WTC11 (cell line): ENCODE results near the gene CFAP74. TPM values are rescaled to one million over a fixed set of nuclear protein-coding genes. Genes with fewer than 3 reads are reported as not detected.
A peak's percentile ranks its signal among the peaks of the same experiment; 100 is the strongest.

ENCODE experiments used
- ATAC-seq: fragments of 200-7000 bp; cut with Tn5 transposase; 2 replicates; pipeline ENCODE4 v1.10.0; 2021; ENCODE audit warnings: mild to moderate bottlenecking, moderate library complexity
- CTCF ChIA-PET: fragments of 300-600 bp; sonication (Branson Sonifier 250); formaldehyde crosslinking; loops from one replicate; lab custom pipeline; 2021; ENCODE audit warnings: antibody characterized with exemption; lab: Charles Lee
- POLR2A ChIA-PET: fragments of 350-600 bp; sonication (Branson Sonifier 250); formaldehyde crosslinking; loops from one replicate; lab custom pipeline; 2021; ENCODE audit warnings: antibody characterized with exemption; lab: Charles Lee
- DNase-seq: peaks from one replicate; pipeline ENCODE4 v3.0.0; 2021; ENCODE audit warnings: low spot score
- H3K27ac Mint-ChIP-seq: 2 replicates; pipeline ENCODE4 v1.8.0; 2021; ENCODE audit warnings: mixed read lengths
- H3K27me3 Mint-ChIP-seq: 2 replicates; pipeline ENCODE4 v1.8.0; 2021; ENCODE audit warnings: low read depth, mild to moderate bottlenecking, moderate library complexity, mixed read lengths
- H3K36me3 Mint-ChIP-seq: 2 replicates; pipeline ENCODE4 v1.8.0; 2021; ENCODE audit warnings: mixed read lengths
- H3K4me1 Mint-ChIP-seq: 2 replicates; pipeline ENCODE4 v1.8.0; 2022; ENCODE audit warnings: mixed read lengths
- H3K4me3 Mint-ChIP-seq: 2 replicates; pipeline ENCODE4 v1.8.0; 2021; ENCODE audit warnings: mild to moderate bottlenecking, moderate library complexity, mixed read lengths
- H3K9me3 Mint-ChIP-seq: 2 replicates; pipeline ENCODE4 v1.8.0; 2021; ENCODE audit warnings: mixed read lengths
- EMX1 ChIP-seq: fragments of 250-450 bp; sonication (Bioruptor Pico); IDR thresholded peaks from 2 replicates; pipeline ENCODE4 v1.8.0; 2021; ENCODE audit warnings: mild to moderate bottlenecking
- FOXK1 ChIP-seq: sonication (generic); formaldehyde crosslinking; IDR thresholded peaks from 2 replicates; pipeline ENCODE4 v1.8.0; 2022; ENCODE audit warnings: mild to moderate bottlenecking, moderate library complexity, missing genetic modification reagents
- FOXP1 ChIP-seq: sonication (generic); formaldehyde crosslinking; IDR thresholded peaks from 2 replicates; pipeline ENCODE4 v1.8.0; 2022; ENCODE audit warnings: missing genetic modification reagents, mild to moderate bottlenecking, moderate library complexity, borderline replicate concordance
- JUN ChIP-seq: sonication (generic); formaldehyde crosslinking; IDR thresholded peaks from 2 replicates; pipeline ENCODE4 v1.8.0; 2023; ENCODE audit warnings: mild to moderate bottlenecking, missing genetic modification reagents
- RORB ChIP-seq: fragments of 250-450 bp; sonication (Bioruptor Pico); IDR thresholded peaks from 2 replicates; pipeline ENCODE4 v1.9.0; 2021; ENCODE audit warnings: mild to moderate bottlenecking
- SMAD3 ChIP-seq: sonication (generic); formaldehyde crosslinking; IDR thresholded peaks from 2 replicates; pipeline ENCODE4 v1.8.0; 2022; ENCODE audit warnings: missing genetic modification reagents, mild to moderate bottlenecking, borderline replicate concordance
- SP1 ChIP-seq: sonication (generic); formaldehyde crosslinking; conservative IDR thresholded peaks from 2 replicates; pipeline ENCODE4 v1.8.1; 2022; ENCODE audit warnings: missing genetic modification reagents
- TCF7 ChIP-seq: sonication (generic); formaldehyde crosslinking; IDR thresholded peaks from 2 replicates; pipeline ENCODE4 v1.8.0; 2022; ENCODE audit warnings: mild to moderate bottlenecking, low read depth, missing genetic modification reagents, moderate library complexity
- ZNF121 ChIP-seq: sonication (generic); formaldehyde crosslinking; IDR thresholded peaks from 2 replicates; pipeline ENCODE4 v1.8.0; 2023; ENCODE audit warnings: missing genetic modification reagents
- ZNF138 ChIP-seq: sonication (generic); formaldehyde crosslinking; conservative IDR thresholded peaks from 2 replicates; pipeline ENCODE4 v1.8.1; 2022; ENCODE audit warnings: mild to moderate bottlenecking, moderate library complexity, missing genetic modification reagents
- total RNA-seq: library from RNA; stranded (reverse); gene quantifications from 3 replicates; pipeline ENCODE4 v1.2.3, GENCODE V29; 2021
- TF ChIP-seq, protein P1 (sequence below): sonication (generic); formaldehyde crosslinking; IDR thresholded peaks from 2 replicates; pipeline ENCODE4 v1.8.1; 2023; ENCODE audit warnings: mild to moderate bottlenecking, missing genetic modification reagents
- TF ChIP-seq, protein P2 (sequence below): sonication (generic); formaldehyde crosslinking; IDR thresholded peaks from 2 replicates; pipeline ENCODE4 v1.8.1; 2022; ENCODE audit warnings: low read depth, missing genetic modification reagents, borderline replicate concordance
- TF ChIP-seq, protein P3 (sequence below): sonication (generic); formaldehyde crosslinking; IDR thresholded peaks from 2 replicates; pipeline ENCODE4 v1.8.0; 2023; ENCODE audit warnings: missing genetic modification reagents
- TF ChIP-seq, protein P4 (sequence below): sonication (generic); formaldehyde crosslinking; IDR thresholded peaks from 2 replicates; pipeline ENCODE4 v1.8.0; 2022; ENCODE audit warnings: mild to moderate bottlenecking, missing genetic modification reagents
- TF ChIP-seq, protein P5 (sequence below): sonication (generic); formaldehyde crosslinking; IDR thresholded peaks from 2 replicates; pipeline ENCODE4 v1.8.0; 2023; ENCODE audit warnings: missing genetic modification reagents, mild to moderate bottlenecking, borderline replicate concordance
- TF ChIP-seq, protein P6 (sequence below): sonication (generic); formaldehyde crosslinking; IDR thresholded peaks from 2 replicates; pipeline ENCODE4 v1.8.1; 2023; ENCODE audit warnings: mild to moderate bottlenecking, moderate library complexity, missing genetic modification reagents
- TF ChIP-seq, protein P7 (sequence below): sonication (generic); formaldehyde crosslinking; IDR thresholded peaks from 2 replicates; pipeline ENCODE4 v1.8.0; 2023; ENCODE audit warnings: mild to moderate bottlenecking, missing genetic modification reagents
- TF ChIP-seq, protein P8 (sequence below): sonication (generic); formaldehyde crosslinking; IDR thresholded peaks from 2 replicates; pipeline ENCODE4 v1.8.1; 2022; ENCODE audit warnings: low read depth, mild to moderate bottlenecking, moderate library complexity, missing genetic modification reagents, borderline replicate concordance

Gene CFAP74
- total RNA-seq, 1 experiment from 2014 or later, result 0.35 TPM

DNA sequence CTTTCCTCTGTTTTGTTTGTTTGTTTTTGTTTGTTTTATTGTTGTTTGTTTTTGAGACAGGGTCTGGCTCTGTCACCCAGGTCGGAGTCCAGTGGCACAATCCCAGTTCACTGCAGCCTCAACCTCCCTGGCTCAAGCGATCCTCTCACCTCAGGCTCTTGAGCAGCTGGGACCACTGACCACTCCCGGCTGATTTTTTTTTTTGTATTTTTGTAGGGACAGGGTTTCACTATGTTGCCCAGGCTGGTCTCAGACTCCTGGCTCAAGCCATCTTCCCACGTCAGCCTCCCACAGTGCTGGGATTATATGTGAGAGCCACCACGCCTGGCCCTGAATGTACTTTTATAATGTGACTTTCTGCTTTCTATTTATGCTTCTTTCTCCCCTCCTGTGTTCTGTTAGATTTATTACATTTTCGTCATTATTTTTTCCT is 93.5 kb downstream of the CFAP74 start:
- no peak for TF ChIP-seq RORB (CRISPR knock-in tag)
- TF ChIP-seq SP1 (CRISPR knock-in tag), result no peak
- TF ChIP-seq, protein P1, sequence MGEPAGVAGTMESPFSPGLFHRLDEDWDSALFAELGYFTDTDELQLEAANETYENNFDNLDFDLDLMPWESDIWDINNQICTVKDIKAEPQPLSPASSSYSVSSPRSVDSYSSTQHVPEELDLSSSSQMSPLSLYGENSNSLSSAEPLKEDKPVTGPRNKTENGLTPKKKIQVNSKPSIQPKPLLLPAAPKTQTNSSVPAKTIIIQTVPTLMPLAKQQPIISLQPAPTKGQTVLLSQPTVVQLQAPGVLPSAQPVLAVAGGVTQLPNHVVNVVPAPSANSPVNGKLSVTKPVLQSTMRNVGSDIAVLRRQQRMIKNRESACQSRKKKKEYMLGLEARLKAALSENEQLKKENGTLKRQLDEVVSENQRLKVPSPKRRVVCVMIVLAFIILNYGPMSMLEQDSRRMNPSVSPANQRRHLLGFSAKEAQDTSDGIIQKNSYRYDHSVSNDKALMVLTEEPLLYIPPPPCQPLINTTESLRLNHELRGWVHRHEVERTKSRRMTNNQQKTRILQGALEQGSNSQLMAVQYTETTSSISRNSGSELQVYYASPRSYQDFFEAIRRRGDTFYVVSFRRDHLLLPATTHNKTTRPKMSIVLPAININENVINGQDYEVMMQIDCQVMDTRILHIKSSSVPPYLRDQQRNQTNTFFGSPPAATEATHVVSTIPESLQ (CRISPR knock-in tag), result no peak
- TF ChIP-seq TCF7 (CRISPR knock-in tag), result no peak
- TF ChIP-seq JUN (CRISPR knock-in tag), result no peak
- TF ChIP-seq, protein P2, sequence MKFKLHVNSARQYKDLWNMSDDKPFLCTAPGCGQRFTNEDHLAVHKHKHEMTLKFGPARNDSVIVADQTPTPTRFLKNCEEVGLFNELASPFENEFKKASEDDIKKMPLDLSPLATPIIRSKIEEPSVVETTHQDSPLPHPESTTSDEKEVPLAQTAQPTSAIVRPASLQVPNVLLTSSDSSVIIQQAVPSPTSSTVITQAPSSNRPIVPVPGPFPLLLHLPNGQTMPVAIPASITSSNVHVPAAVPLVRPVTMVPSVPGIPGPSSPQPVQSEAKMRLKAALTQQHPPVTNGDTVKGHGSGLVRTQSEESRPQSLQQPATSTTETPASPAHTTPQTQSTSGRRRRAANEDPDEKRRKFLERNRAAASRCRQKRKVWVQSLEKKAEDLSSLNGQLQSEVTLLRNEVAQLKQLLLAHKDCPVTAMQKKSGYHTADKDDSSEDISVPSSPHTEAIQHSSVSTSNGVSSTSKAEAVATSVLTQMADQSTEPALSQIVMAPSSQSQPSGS (CRISPR knock-in tag), result no peak
- TF ChIP-seq ZNF138 (CRISPR knock-in tag), result no peak
- no peak for TF ChIP-seq ZNF121
- TF ChIP-seq FOXP1, result no peak
- TF ChIP-seq, protein P3, sequence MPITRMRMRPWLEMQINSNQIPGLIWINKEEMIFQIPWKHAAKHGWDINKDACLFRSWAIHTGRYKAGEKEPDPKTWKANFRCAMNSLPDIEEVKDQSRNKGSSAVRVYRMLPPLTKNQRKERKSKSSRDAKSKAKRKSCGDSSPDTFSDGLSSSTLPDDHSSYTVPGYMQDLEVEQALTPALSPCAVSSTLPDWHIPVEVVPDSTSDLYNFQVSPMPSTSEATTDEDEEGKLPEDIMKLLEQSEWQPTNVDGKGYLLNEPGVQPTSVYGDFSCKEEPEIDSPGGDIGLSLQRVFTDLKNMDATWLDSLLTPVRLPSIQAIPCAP (CRISPR knock-in tag), result no peak
- TF ChIP-seq, protein P4, sequence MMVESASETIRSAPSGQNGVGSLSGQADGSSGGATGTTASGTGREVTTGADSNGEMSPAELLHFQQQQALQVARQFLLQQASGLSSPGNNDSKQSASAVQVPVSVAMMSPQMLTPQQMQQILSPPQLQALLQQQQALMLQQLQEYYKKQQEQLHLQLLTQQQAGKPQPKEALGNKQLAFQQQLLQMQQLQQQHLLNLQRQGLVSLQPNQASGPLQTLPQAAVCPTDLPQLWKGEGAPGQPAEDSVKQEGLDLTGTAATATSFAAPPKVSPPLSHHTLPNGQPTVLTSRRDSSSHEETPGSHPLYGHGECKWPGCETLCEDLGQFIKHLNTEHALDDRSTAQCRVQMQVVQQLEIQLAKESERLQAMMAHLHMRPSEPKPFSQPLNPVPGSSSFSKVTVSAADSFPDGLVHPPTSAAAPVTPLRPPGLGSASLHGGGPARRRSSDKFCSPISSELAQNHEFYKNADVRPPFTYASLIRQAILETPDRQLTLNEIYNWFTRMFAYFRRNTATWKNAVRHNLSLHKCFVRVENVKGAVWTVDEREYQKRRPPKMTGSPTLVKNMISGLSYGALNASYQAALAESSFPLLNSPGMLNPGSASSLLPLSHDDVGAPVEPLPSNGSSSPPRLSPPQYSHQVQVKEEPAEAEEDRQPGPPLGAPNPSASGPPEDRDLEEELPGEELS (CRISPR knock-in tag), result no peak
- TF ChIP-seq, protein P5, sequence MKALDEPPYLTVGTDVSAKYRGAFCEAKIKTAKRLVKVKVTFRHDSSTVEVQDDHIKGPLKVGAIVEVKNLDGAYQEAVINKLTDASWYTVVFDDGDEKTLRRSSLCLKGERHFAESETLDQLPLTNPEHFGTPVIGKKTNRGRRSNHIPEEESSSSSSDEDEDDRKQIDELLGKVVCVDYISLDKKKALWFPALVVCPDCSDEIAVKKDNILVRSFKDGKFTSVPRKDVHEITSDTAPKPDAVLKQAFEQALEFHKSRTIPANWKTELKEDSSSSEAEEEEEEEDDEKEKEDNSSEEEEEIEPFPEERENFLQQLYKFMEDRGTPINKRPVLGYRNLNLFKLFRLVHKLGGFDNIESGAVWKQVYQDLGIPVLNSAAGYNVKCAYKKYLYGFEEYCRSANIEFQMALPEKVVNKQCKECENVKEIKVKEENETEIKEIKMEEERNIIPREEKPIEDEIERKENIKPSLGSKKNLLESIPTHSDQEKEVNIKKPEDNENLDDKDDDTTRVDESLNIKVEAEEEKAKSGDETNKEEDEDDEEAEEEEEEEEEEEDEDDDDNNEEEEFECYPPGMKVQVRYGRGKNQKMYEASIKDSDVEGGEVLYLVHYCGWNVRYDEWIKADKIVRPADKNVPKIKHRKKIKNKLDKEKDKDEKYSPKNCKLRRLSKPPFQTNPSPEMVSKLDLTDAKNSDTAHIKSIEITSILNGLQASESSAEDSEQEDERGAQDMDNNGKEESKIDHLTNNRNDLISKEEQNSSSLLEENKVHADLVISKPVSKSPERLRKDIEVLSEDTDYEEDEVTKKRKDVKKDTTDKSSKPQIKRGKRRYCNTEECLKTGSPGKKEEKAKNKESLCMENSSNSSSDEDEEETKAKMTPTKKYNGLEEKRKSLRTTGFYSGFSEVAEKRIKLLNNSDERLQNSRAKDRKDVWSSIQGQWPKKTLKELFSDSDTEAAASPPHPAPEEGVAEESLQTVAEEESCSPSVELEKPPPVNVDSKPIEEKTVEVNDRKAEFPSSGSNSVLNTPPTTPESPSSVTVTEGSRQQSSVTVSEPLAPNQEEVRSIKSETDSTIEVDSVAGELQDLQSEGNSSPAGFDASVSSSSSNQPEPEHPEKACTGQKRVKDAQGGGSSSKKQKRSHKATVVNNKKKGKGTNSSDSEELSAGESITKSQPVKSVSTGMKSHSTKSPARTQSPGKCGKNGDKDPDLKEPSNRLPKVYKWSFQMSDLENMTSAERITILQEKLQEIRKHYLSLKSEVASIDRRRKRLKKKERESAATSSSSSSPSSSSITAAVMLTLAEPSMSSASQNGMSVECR (CRISPR knock-in tag), result no peak
- TF ChIP-seq, protein P6, sequence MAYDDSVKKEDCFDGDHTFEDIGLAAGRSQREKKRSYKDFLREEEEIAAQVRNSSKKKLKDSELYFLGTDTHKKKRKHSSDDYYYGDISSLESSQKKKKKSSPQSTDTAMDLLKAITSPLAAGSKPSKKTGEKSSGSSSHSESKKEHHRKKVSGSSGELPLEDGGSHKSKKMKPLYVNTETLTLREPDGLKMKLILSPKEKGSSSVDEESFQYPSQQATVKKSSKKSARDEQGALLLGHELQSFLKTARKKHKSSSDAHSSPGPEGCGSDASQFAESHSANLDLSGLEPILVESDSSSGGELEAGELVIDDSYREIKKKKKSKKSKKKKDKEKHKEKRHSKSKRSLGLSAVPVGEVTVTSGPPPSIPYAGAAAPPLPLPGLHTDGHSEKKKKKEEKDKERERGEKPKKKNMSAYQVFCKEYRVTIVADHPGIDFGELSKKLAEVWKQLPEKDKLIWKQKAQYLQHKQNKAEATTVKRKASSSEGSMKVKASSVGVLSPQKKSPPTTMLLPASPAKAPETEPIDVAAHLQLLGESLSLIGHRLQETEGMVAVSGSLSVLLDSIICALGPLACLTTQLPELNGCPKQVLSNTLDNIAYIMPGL (CRISPR knock-in tag), result no peak
- TF ChIP-seq FOXK1 (CRISPR knock-in tag), result no peak
- TF ChIP-seq, protein P7, sequence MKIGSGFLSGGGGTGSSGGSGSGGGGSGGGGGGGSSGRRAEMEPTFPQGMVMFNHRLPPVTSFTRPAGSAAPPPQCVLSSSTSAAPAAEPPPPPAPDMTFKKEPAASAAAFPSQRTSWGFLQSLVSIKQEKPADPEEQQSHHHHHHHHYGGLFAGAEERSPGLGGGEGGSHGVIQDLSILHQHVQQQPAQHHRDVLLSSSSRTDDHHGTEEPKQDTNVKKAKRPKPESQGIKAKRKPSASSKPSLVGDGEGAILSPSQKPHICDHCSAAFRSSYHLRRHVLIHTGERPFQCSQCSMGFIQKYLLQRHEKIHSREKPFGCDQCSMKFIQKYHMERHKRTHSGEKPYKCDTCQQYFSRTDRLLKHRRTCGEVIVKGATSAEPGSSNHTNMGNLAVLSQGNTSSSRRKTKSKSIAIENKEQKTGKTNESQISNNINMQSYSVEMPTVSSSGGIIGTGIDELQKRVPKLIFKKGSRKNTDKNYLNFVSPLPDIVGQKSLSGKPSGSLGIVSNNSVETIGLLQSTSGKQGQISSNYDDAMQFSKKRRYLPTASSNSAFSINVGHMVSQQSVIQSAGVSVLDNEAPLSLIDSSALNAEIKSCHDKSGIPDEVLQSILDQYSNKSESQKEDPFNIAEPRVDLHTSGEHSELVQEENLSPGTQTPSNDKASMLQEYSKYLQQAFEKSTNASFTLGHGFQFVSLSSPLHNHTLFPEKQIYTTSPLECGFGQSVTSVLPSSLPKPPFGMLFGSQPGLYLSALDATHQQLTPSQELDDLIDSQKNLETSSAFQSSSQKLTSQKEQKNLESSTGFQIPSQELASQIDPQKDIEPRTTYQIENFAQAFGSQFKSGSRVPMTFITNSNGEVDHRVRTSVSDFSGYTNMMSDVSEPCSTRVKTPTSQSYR (CRISPR knock-in tag), result no peak
- TF ChIP-seq SMAD3 (CRISPR knock-in tag), result no peak
- TF ChIP-seq, protein P8, sequence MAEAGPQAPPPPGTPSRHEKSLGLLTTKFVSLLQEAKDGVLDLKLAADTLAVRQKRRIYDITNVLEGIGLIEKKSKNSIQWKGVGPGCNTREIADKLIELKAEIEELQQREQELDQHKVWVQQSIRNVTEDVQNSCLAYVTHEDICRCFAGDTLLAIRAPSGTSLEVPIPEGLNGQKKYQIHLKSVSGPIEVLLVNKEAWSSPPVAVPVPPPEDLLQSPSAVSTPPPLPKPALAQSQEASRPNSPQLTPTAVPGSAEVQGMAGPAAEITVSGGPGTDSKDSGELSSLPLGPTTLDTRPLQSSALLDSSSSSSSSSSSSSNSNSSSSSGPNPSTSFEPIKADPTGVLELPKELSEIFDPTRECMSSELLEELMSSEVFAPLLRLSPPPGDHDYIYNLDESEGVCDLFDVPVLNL (CRISPR knock-in tag), result no peak
- no peak for TF ChIP-seq EMX1 (CRISPR knock-in tag)
- peak overlapping the region; percentile 37 for H3K27ac Mint-ChIP-seq
- H3K4me1 Mint-ChIP-seq, result peaks cover 20% of the 10 kb centered on the region
- ChIA-PET CTCF (interaction anchor here (1.0 to 5.0 kb wide), 13 partner anchors 7 to 158 kb away, joined by 3 to 53 read pairs (median 10); partner anchors contain the start of gene NADK), POLR2A (interaction anchor here (1.5 kb wide), 1 partner anchor 130 kb away, joined by 7 read pairs; no protein-coding TSS in a partner anchor)
- H3K27me3 Mint-ChIP-seq, result no peaks in the 10 kb centered on the region; the same call in 1 of the 2 replicates
- no peaks in the 10 kb centered on the region for H3K36me3 Mint-ChIP-seq
- DNase-seq (no peak), ATAC-seq (no peak)
- no peaks in the 10 kb centered on the region for H3K9me3 Mint-ChIP-seq
- H3K4me3 Mint-ChIP-seq, result peak overlapping the region; percentile 58
